Cardiac fibroblast (primary cell): ENCODE measurements around the gene EPHB3.

ENCODE experiments used
- DNase-seq, 2 donors: peaks; one replicate each; pipeline versions ENCODE4 v3.0.0 to v3.0.0-alpha.2; 2010; ENCODE audit warnings: low read depth in 2 of 2
- H3K4me3 ChIP-seq, 2 donors: replicated peaks in 1 of 2; 1 replicate in 1 of 2; 2 replicates in 1 of 2; pipeline ENCODE4 v1.5.1; 2011; ENCODE audit warnings: low read depth in 2 of 2, low read length in 2 of 2, mild to moderate bottlenecking in 2 of 2, moderate library complexity in 1 of 2
- CTCF ChIP-seq: IDR thresholded peaks from one replicate; pipeline ENCODE4 v1.5.1; 2011; ENCODE audit warnings: low read depth, mild to moderate bottlenecking, low read length, inconsistent platforms

The EPHB3 gene

GRCh38 chr3:184585545-184585944, 24.0 kb downstream of the EPHB3 start:
- H3K4me3 ChIP-seq: no peak overlapping the region
- no peak for DNase-seq
- TF ChIP-seq CTCF: no peak

GRCh38 chr3:184586851-184587250, 25.3 kb downstream of the EPHB3 start:
- no peak for DNase-seq
- no peak for TF ChIP-seq CTCF
- no peak overlapping the region for H3K4me3 ChIP-seq

GRCh38 chr3:184588776-184589175, 27.2 kb downstream of the EPHB3 start:
- no peak overlapping the region for H3K4me3 ChIP-seq
- TF ChIP-seq CTCF: no peak
- no peak for DNase-seq

- DNase-seq: no peak
- H3K4me3 ChIP-seq: no peak overlapping the region
- TF ChIP-seq CTCF: no peak
These were observed 29.2 kb downstream of the EPHB3 start for GRCh38 chr3:184590795-184591194.

GRCh38 chr3:184591789-184592188, 30.2 kb downstream of the EPHB3 start:
- no peak for DNase-seq
- no peak overlapping the region for H3K4me3 ChIP-seq
- no peak for TF ChIP-seq CTCF

GRCh38 chr3:184592371-184593219, 31.0 kb downstream of the EPHB3 start:
- DNase-seq: peak in 1 of 2 donors; percentile 69
- no peak overlapping the region for H3K4me3 ChIP-seq
- TF ChIP-seq CTCF: no peak
